ENCODE data around the gene CLTCL1. TPM values are rescaled to one million over a fixed set of nuclear protein-coding genes. Genes with fewer than 3 reads are reported as not detected.

Gene CLTCL1
- total RNA-seq, 1 donor from 2014 or later: 5.4 TPM

GRCh38 chr22:19152942-19153883 is 138.3 kb downstream of the CLTCL1 start:
- Histone ChIP-seq H3K4me1 (peaks cover 4% of the 10 kb centered on the region), H3K4me3 (no peak overlapping the region), H3K27me3 (peaks cover 8% of the 10 kb centered on the region), H3K27ac (no peak overlapping the region), H3K9me3 (no peaks in the 10 kb centered on the region), H3K36me3 (no peaks in the 10 kb centered on the region)
- DNase-seq (ENCODE audit: extremely low spot score in 2 of 2): no peak
- intact Hi-C loops (cut with DNase I): no loop called here
- no peak for TF ChIP-seq POLR2AphosphoS5 (IDR thresholded peaks at IDR 0.05; ENCODE audit: insufficient read depth in 1 of 2, low read depth in 1 of 2)
- no peak for TF ChIP-seq CTCF (IDR thresholded peaks at IDR 0.05)
- TF ChIP-seq POLR2A (IDR thresholded peaks at IDR 0.05): no peak

GRCh38 chr22:19151329-19152191 is 140.0 kb downstream of the CLTCL1 start:
- peaks cover 8% of the 10 kb centered on the region for H3K27me3 ChIP-seq
- no peak overlapping the region for H3K4me3 ChIP-seq
- H3K9me3 ChIP-seq: no peaks in the 10 kb centered on the region
- no peak overlapping the region for H3K27ac ChIP-seq
- peaks cover 4% of the 10 kb centered on the region for H3K4me1 ChIP-seq
- no peaks in the 10 kb centered on the region for H3K36me3 ChIP-seq
- intact Hi-C loops (cut with DNase I): no loop called here
- no peak for DNase-seq (ENCODE audit: extremely low spot score in 2 of 2)
- TF ChIP-seq POLR2AphosphoS5 (IDR thresholded peaks at IDR 0.05; ENCODE audit: insufficient read depth in 1 of 2, low read depth in 1 of 2) (no peak), POLR2A (IDR thresholded peaks at IDR 0.05) (no peak), CTCF (IDR thresholded peaks at IDR 0.05) (no peak)

- peaks cover 8% of the 10 kb centered on the region for H3K27me3 ChIP-seq
- intact Hi-C loops (cut with DNase I): no loop called here
- peak overlapping the region in 1 of 2 donors; percentile 30 for H3K4me3 ChIP-seq
- H3K36me3 ChIP-seq: no peaks in the 10 kb centered on the region
- H3K9me3 ChIP-seq: no peaks in the 10 kb centered on the region
- H3K4me1 ChIP-seq: peaks cover 4% of the 10 kb centered on the region
- no peak overlapping the region for H3K27ac ChIP-seq
- no peak for DNase-seq (ENCODE audit: extremely low spot score in 2 of 2)
- TF ChIP-seq POLR2A (IDR thresholded peaks at IDR 0.05) (no peak), CTCF (IDR thresholded peaks at IDR 0.05) (no peak), POLR2AphosphoS5 (IDR thresholded peaks at IDR 0.05; ENCODE audit: insufficient read depth in 1 of 2, low read depth in 1 of 2) (no peak)
These were observed 140.8 kb downstream of the CLTCL1 start for GRCh38 chr22:19150482-19151328.

GRCh38 chr22:19149991-19150390 is 141.5 kb downstream of the CLTCL1 start, which contains the start of gene GSC2:
Gene GSC2, minus strand, starts transcription at chr22:19150292. Its CDS starts 9 bp downstream, at chr22:19150283.
- Histone ChIP-seq H3K27me3 (peaks cover 8% of the 10 kb centered on the region), H3K27ac (no peak within 1 kb of the TSS), H3K36me3 (no peaks in the 10 kb centered on the region), H3K4me3 (peak within 1 kb of the TSS; percentile 16 to 30), H3K9me3 (no peaks in the 10 kb centered on the region), H3K4me1 (peaks cover 4% of the 10 kb centered on the region)
- no peak for DNase-seq (ENCODE audit: extremely low spot score in 2 of 2)
- TF ChIP-seq POLR2A (IDR thresholded peaks at IDR 0.05) (no peak), POLR2AphosphoS5 (IDR thresholded peaks at IDR 0.05; ENCODE audit: insufficient read depth in 1 of 2, low read depth in 1 of 2) (no peak), CTCF (IDR thresholded peaks at IDR 0.05) (no peak)
- intact Hi-C loops (cut with DNase I): no loop called here
